Ovary (tissue), 3 donors: ENCODE results near the gene MCM5.

Source experiments
- EP300 ChIP-seq: sonication (generic); formaldehyde crosslinking; IDR thresholded peaks from one replicate; pipeline ENCODE4 v1.6.1; 2017; ENCODE audit warnings: antibody characterized with exemption
- POLR2A ChIP-seq: fragments of 450-650 bp; IDR thresholded peaks from one replicate; pipeline ENCODE4 v1.6.1; 2017; ENCODE audit warnings: antibody characterized with exemption, mild to moderate bottlenecking, moderate library complexity
- TF ChIP-seq, protein P1 (sequence below), 3 donors: fragments of 450-650 bp in 2 of 3; fragments of 200-600 bp in 1 of 3; IDR thresholded peaks; one replicate each; pipeline versions ENCODE4 v1.5.1 to v1.8.0; 2016 to 2022; ENCODE audit warnings: antibody characterized with exemption in 3 of 3, mild to moderate bottlenecking in 1 of 3
- donor health status: DM: no; HTN: no; CAD: no.

DNA sequence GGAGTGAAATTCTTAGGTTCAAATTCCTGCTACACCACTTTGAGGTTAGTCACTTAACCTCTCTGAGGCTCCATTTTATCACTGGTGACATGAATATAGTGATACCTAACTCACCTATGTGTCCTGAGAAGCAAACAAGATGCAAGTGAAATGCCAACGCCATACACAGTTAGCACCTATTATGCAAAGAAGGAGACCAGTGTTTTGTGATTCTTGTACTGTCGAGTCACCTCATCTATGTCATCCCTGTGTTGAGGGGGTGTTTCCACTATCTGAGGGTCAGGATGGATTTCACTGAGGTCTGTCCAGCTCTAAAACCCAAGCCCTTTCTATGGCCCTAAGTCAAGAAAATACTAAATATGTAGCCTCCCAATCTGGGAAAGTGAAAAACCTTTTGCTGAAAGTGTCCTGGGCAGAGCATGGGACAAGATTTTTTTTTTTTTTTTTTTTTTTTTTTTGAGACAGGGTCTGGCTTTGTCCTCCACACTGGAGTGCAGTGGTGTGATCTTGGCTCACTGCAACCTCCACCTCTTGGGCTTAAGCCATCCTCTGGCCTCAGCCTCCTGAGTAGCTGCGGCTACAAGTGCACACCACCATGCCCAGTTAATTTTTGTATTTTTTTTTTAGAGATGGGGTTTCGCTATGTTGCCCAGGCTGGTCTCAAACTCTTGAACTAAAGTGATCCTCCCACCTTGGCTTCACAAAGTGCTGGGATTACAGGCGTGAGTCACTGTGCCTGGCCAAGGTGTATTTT is 5.0 kb upstream of the MCM5 start:
- no peak for TF ChIP-seq EP300
- no peak for TF ChIP-seq POLR2A
- TF ChIP-seq, protein P1, sequence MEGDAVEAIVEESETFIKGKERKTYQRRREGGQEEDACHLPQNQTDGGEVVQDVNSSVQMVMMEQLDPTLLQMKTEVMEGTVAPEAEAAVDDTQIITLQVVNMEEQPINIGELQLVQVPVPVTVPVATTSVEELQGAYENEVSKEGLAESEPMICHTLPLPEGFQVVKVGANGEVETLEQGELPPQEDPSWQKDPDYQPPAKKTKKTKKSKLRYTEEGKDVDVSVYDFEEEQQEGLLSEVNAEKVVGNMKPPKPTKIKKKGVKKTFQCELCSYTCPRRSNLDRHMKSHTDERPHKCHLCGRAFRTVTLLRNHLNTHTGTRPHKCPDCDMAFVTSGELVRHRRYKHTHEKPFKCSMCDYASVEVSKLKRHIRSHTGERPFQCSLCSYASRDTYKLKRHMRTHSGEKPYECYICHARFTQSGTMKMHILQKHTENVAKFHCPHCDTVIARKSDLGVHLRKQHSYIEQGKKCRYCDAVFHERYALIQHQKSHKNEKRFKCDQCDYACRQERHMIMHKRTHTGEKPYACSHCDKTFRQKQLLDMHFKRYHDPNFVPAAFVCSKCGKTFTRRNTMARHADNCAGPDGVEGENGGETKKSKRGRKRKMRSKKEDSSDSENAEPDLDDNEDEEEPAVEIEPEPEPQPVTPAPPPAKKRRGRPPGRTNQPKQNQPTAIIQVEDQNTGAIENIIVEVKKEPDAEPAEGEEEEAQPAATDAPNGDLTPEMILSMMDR (IDR thresholded peaks at IDR 0.05), result no peak
